ACHN (cell line): ENCODE measurements around the gene DIP2C.
"Not testable (repeated sequence)": the region's sequence is repeated elsewhere in the genome, so short reads cannot be mapped to it uniquely, and the experiment has no call there.

Experiments
- DNase-seq: peaks from one replicate; pipeline ENCODE4 v3.0.0-alpha.2; 2015
- in situ Hi-C: cut with HindIII; loops from 2 replicates; pipeline ENCODE4 v1.10.0; 2017; ENCODE audit warnings: low sequenced_read_pairs, low pct_ligation_motif_present, low pct_unique_long_range_greater_than_20kb

DIP2C gene

DNA sequence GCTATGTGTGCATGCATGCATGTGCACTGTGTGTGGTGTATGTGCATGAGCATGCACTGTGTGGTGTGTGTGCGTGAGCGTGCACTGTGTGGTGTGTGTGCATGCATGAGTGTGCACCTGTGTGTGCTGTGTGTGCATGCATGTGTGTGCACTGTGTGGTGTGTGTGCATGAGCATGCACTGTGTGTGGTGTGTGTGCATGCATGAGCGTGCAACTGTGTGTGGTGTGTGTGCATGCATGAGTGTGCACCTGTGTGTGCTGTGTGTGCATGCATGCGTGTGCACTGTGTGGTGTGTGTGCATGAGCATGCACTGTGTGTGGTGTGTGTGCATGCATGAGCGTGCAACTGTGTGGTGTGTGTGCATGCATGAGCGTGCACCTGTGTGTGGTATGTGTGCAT is 10.7 kb upstream of the DIP2C start:
- in situ Hi-C loops: not testable (repeated sequence)

DNA sequence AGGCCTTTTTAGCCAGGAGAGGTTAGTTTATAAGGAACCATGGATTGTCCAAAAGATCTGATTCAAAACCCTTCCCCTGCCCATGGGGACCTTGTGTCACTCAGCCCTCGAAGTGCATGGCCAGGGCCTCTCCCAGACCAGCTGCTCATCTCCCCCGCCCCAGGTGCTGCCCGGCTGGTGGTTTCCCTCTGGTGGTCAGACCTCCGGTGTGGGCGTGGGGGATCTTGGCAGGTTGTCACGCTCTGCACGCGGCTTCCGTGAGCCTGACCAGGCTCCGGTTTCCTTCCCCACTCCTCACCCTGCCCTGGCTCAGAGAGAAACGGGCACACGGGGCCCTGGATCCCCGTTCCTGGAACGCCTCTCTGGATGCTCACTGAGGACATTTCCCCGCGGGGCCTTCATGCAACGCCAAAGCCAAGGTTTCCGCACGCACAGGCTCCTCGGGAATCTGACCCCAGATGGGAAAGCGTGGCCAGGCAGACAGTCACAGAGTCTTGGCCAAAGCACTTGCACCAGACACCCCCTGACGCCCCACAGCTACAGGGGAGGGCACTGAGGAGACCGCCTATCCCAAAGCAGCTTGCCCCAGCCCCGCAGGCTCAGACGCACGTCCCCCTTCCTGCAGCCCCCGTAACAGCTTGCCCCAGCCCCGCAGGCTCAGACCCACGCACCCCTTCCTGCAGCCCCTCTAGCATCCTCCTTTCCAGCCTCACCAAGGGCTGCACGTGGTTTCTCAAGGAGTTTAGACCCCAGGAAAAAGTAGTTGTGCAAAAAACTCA is 7.8 kb upstream of the DIP2C start:
- DNase-seq: no peak
- in situ Hi-C loops: no loop called here

More for the DNA sequence above, 10.7 kb upstream of the DIP2C start:
- not testable (repeated sequence) for DNase-seq

GRCh38 chr10:695396-695795 is 5.9 kb upstream of the DIP2C start:
- DNase-seq: no peak
- in situ Hi-C loops: no loop called here

GRCh38 chr10:693506-693905 is 4.0 kb upstream of the DIP2C start:
- in situ Hi-C loops: no loop called here

GRCh38 chr10:692682-693351 is 3.3 kb upstream of the DIP2C start:
- no peak for DNase-seq
- in situ Hi-C loops: no loop called here

More at GRCh38 chr10:693506-693905, 4.0 kb upstream of the DIP2C start:
- peak; percentile 9 for DNase-seq

DNA sequence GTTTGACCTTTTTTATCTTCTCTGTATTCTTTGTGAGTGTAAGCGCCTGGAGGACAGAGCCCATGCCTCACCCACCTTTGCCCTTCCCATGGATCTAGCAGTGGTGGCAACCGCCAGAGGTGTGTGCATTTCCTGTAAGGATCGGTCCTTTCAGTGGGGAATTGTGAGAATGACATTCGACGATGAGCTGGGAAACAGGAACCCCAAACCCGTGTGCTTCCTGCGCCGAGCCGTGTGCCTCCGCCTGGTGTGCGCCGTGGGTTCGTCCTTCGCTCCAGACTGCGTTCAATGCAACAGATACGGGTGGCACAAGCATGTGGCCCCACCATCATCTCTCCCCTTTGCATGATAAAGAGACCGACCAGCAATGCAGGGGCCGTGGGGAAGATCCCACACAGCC is 1.7 kb upstream of the DIP2C start:
- DNase-seq: no peak
- in situ Hi-C loops: no loop called here

DNA sequence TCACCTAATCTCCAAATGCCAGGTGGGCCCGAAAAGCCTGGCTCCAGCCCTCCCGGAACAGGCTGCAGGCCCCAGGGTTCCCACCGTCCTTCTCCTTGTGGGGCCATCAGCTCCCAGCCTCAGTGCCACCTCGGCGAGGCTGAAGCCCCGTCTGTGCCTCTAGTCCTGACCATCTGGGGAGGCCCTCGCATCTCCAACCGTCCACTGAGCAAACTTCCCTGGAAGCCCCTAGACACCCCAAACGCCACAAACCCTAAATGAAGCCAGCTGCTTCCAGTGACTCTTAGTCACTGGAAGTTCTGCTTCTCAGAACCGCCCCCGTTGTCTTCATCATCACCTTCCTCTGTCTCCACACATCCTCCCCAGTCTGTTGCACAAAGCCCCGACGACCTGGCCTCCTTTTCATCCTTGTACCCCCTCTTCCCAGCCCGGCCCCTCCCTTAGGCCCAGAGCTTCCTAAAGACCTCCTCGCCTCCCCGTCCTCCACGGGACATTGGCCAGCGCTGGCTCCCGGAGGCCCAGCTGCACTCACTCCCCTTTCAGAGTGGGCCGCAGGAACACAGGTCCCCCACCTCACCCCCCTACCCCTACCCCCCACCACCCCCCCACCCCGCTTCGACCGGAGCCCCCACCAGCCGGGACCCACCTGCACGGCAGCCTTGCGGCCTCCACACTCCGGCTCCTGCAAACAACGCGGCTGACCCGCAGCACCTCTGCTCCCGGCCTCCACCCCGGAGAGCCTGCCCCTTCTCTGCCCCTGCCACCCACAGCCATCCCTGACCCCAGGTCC is 1.1 kb upstream of the DIP2C start:
- in situ Hi-C loops: no loop called here
- DNase-seq: no peak

DNA sequence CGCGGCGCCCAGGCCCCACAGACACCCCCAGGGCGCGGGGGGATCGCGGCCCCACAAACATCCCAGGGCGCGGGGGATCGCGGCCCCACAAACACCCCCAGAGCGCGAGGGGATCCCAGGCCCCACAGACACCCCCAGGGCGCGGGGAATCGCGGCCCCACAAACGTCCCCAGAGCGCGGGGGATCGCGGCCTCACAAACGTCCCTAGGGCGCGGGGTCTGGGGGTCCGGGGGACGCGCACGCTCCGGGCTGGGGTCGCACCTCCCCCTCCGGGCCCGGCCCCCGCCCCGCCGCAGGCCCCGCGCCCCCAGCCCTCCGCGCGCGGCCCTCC is 382 bp downstream of the DIP2C start:
- no peak for DNase-seq
- in situ Hi-C loops: no loop called here

DNA sequence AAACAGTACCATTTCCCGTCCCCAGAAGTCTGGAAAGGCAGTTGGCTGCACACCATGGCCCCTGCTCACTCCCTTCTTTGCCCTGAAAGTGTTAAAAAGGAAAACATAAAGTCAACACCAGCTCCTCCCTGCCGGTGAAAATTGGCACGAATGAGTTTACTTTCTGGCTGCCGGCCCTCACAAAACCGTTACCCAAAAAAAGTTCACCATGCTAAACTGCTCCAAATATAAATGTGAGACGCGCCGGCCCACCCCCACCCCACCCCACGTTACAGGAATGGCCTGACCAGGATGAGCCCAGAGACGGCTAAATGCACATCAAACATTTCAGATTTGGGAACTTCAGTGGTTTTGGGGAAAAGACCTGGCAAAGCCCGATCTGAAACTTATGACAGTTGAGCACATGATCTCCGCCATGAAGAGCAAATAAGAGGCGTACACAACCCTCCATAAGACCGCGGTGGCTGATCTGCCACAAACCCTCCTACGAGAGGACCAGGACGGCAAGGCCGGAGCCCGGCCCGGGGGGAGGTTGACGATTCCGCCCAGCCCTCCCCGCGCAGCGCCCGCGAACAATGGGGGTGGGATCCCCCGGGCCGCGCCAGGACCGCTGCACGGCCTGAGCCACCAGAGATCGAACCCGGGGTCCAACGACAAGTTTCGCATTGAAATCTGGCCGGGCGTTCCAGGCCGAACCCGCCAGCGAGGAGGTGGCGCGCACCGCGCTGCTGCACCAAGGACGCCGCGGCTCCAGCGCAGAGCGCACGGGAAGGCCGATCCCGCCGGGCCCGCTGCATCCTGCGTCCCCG is 952 bp downstream of the DIP2C start:
- peak; percentile 30 for DNase-seq
- in situ Hi-C loops: no loop called here

DNA sequence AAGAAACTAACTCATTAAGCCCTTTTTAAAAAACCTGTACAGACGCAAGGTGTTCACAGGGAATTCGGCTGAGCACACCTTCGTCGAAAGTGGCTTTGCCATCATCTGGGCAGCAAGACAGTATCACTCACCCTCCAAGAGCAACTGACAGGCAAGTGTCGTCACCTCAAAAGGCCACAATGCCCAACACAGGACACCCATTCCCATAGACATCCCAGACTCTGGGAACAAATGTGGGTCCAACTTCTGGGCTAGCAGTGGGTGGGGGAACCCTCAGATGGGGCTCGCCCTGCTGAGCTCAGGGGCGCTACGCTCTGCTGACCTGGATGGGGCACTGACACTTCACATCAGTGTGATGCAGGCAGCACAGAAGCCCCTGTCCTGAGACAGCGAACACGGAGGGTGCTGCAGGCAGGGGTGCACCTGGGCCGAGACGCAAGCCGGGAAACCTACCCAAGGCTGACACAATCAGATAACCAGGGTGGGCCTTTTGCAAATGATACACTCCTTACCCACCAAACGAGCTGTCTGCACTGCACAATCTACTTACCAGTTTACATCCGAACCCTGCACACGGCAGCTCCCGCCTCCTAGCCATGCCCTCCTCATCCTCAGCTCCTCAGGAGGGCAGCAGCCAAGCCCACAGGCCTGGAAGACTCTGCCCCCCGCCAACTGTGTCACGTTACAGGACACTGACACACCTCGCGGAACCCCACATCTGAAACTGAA is 1.7 kb downstream of the DIP2C start:
- in situ Hi-C loops: no loop called here
- no peak for DNase-seq

DNA sequence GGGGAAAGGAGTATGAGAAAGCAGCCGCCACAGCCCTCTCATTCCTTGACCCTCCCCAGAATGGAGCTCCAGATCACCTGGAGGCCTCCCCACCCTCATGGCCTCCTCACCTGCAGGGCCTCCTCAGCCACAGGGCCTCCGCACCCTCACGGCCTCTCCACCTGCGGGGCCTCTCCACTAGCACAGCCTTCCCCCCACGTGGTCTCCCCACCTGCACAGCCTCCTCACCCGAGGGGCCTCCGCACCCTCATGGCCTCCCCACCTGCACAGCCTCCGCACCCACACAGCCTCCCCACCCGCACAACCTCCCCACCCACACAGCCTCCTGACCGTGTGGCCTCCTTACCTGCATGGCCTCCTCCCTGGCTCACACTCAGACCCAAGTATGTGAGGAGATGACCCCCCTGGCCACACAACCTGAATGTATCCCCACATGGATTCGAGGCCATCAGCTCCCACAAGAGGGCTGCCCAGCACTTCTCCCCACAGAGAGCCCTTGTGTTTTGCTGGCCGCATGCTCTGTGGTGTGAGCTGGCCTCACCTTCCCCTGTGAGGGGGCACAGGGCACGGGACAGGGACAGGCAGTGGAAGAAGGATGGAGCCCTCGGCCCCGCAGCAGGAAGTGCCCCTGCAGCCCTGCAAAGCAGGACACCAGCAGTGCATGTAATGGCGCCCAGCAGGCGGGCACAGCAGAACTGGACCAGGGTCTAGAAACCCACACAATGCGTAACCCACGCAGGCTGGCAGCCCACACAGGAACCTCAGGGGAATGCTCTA is 3.1 kb downstream of the DIP2C start:
- no peak for DNase-seq
- in situ Hi-C loops: no loop called here

- in situ Hi-C loops: no loop called here
These were observed 3.9 kb downstream of the DIP2C start for GRCh38 chr10:685613-686012.

GRCh38 chr10:683448-684071 is 5.9 kb downstream of the DIP2C start:
- DNase-seq: peak; percentile 89
- in situ Hi-C loops: no loop called here

More at GRCh38 chr10:685613-686012, 3.9 kb downstream of the DIP2C start:
- no peak for DNase-seq

DNA sequence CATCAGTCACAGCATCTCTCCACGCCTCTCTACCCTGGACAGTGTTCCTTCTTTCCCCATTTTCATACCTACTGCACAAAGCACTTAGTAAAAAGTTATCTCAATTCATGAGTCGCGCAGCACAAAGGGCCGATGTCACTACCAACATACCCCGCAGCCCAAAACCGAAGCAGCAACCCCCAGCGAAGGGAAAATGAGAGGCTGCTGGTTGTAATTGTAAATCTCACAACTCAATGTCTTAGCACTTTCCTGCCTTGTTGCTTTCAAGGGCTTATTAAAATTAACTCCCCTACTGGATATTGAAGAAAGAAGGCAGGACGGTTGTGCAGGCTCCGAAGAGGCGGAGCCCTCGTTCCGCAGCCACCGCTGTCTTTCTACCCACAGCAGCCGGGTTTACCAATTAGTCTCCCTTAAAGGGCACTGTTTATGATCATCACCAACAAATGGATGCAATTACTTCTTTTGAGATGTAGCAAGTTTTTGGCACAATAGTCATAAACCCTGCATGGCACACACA is 6.5 kb downstream of the DIP2C start:
- in situ Hi-C loops: no loop called here
- peak; percentile 12 for DNase-seq

DNA sequence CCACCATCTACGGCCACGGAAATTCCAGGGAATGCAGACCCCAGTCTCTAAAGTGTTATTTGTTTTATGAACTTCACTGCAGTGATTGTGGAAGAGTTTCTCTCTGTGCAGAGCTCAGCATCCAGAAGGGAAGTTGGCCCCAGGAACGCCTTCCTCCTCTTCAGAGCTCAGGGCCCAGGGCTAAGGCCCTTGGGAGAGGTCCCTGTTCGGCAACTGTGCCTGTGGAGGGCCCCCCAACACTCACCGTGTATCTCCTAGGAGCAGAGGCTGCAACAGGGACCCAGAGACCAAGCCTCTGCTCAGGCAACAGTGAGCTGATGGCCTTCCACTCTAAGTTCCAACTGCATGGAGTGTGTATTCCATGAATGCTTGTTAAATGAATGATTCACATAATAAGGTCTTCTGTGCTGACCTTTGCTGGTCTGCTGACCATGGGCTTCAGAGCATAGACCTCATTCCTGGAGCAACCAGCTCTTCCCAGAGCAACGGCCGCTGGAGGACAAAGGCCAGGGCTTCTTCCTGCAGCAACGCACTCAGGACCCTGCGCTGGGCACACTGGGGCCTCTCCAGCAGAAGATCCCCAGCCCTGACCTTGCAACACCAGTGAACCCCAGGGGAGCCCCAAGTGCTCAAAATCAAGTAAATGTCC is 7.7 kb downstream of the DIP2C start:
- DNase-seq: peak; percentile 92
- in situ Hi-C loops: no loop called here

- DNase-seq: no peak
- in situ Hi-C loops: no loop called here
These were observed 8.7 kb downstream of the DIP2C start for GRCh38 chr10:680745-681144.
